Omental fat pad (tissue), 4 donors: ENCODE measurements around the gene FOXP4. TPM values are rescaled to one million over a fixed set of nuclear protein-coding genes. Genes with fewer than 3 reads are reported as not detected.

Experiments used
- ATAC-seq: fragments of 150-250 bp; one replicate; pipeline ENCODE4 v1.9.1; 2016; ENCODE audit warnings: mild to moderate bottlenecking, moderate library complexity; ENCODE audit not compliant: low FRiP score
- DNase-seq: peaks from one replicate; pipeline ENCODE4 v3.0.0-alpha.2; 2019; ENCODE audit warnings: low spot score
- CTCF ChIP-seq, 3 donors: fragments of 450-650 bp; IDR thresholded peaks; one replicate each; pipeline ENCODE4 v1.5.1; 2016 to 2017; ENCODE audit warnings: antibody characterized with exemption in 3 of 3, mild to moderate bottlenecking in 3 of 3, moderate library complexity in 2 of 3
- total RNA-seq, 4 donors: library from RNA; depleted of rRNA; stranded (reverse); fragments of >200 nt; gene quantifications; one replicate each; pipeline ENCODE4 v1.1.0, GENCODE V29; 2016

FOXP4 gene
- total RNA-seq, 4 donors from 2014 or later: 3.6 to 9.0 (median 5.5) TPM

DNA sequence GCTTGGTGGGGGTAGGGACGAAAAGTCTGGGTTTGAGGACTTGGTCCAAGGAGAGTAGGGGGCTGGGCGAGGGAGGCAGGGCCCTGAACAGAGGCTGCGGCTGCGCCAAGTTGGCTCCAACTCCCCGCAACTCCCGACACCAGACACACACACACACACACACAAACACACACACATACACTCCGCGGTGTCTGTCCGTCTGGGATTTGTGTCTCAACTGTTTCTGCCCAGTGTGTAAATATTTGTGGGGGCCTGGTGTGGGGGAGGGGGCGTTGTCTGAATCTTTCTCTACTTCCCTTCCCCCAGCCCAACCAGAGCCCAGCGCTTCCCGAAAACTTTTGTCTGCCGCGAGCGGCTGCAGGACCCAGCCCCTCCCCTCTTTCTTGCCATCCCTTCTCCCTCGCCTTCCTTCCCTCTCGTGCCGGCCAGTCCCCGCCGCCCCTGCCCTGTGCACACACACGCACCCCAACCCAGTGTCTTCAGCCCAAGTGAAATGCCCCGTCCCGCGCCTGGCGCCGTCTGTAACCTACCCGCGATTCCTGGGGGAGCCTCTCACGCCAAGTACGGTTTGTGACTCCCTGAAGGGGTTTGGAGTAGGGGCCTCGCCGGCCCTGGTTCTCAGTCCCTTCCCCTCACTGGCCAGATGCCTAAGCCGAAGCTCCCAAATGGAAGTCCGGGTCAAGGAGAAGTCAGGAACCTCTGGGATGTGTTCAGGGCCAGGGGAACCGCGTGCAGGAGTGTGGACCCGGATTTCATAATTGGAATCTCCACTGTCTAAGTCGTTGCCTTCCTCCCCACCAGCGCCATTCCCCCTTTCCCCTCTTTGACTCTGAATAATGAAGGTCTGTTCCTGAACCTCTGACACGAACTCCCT, 93.0 kb downstream of the FOXP4 start:
- no peak for DNase-seq
- no peak for TF ChIP-seq CTCF (IDR thresholded peaks at IDR 0.05)
- peak; percentile 6 for ATAC-seq

GRCh38 chr6:41639809-41640371, 93.7 kb downstream of the FOXP4 start:
- DNase-seq: no peak
- no peak for ATAC-seq
- TF ChIP-seq CTCF (IDR thresholded peaks at IDR 0.05): no peak

- DNase-seq: no peak
- no peak for TF ChIP-seq CTCF (IDR thresholded peaks at IDR 0.05)
Measured at GRCh38 chr6:41640426-41640825, 94.2 kb downstream of the FOXP4 start.

DNA sequence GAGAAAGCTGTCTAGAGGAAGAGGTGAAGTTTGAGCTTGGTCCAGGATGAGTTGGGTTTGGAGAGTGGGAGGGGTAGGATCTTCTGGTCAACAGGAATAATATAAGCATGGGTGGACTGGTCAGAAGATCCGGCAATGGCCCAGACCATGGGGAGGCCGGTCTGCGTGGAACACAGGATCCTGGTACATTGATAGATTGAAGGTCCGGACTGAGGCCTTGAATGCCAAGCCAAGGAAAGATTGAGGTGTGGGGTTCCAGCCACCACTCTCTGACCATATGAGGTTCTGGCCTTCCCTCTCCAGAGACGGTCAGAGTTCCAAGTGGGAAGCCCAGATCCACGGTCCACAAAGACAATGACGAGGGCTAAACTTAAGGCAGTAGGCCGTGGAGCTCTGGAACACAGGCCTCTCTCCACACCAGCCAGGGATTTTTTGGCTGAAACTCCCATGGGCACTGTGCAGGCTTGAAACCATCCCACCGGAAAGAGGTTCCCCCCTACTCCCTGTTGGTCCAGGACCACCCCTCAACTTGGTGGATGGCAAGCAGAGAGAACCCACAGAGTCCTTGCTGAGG, 95.3 kb downstream of the FOXP4 start:
- DNase-seq: no peak
- no peak for ATAC-seq
- no peak for TF ChIP-seq CTCF (IDR thresholded peaks at IDR 0.05)

More at GRCh38 chr6:41640426-41640825, 94.2 kb downstream of the FOXP4 start:
- ATAC-seq: no peak

DNA sequence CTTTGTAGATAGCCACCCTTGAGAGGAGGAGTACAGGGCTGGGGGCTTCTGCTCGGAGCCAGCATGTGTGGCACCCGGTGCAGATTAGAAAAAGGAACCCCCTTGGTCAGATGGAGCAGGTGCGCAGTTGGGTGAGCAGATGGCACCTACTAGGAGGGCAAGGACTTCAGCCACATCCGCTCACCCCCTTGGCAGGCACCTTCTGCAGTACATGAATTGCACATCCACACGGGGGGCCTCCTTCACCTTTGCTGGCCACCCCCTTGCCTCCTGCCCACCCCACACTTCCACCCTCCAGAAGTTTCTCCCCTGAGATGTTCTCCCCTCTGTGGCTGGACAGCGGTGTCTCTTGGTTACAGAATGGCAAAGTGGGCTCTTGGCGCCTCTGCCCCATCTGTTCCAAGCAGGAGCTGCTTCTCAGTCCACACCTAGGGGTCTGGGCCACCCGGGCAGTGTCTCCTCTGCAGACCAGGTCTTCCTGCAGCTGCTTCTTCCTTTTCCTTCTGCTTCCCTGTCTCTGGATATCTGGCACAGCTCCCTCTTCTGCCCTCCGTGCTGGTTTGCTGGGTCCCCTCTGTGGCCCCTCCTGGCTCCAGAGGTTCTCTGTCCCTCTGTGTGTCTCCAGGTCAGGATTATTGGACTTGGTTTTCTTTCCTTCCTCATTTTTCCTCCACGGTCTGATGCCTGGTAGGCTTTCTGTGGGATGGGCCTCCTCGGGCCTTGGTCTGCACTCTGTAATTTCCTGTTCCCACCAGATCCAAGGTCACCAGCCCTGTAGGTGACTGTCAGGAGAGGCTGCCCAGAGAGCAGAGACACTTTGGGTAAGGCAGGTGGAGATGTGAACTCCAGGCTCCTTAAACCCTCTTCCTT, 96.1 kb downstream of the FOXP4 start:
- ATAC-seq: no peak
- TF ChIP-seq CTCF (IDR thresholded peaks at IDR 0.05): no peak
- no peak for DNase-seq

DNA sequence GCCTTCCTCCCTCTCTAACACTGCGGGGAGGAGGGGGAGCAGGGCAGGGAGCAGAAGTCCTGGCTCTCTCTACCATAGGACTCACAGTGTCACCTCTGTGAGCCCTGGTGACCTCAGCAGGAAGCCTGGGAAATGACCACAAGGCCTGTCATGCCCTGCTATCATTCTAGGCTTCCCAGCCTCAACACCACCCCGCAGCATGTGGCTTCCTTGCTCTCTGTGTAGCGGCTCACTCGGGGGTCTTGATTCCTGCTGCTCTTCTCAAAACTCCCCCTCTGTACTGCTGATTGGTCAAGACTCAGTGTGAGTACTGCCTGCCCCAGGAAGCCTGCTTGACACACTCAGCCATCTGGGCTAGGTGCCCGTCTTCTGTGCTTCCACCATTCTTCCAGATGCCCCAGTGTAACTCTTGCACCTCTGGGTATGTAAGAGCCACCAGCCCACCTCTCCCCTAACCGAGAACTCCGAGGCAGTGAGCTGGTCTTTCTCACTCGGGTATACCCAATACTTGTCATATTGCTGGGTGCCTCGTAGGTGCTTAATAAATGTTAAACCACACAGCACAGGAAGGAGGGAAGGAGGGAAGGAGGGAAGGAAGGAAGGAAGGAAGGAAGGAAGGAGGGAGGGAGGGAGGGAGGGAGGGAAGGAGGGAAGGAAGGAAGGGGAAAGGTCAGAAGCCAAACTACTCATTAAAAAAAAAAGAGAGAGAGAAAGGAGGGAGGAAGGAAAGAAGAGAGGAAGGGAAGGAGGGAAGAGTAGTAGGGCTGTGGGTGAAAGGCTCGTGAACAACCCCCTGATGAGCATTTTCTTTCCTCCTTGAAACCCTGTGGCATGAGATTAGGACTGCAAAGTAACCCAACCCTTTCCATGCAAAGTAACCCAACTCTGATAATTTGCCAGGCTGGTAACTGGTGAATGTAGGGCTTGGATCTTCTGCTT, 97.0 kb downstream of the FOXP4 start:
- DNase-seq (no peak), ATAC-seq (no peak)
- TF ChIP-seq CTCF (IDR thresholded peaks at IDR 0.05): no peak
